GM23338 (cell line): ENCODE results near the gene ACVRL1.

Experiments used
- CREB1 ChIP-seq: fragments of 250-450 bp; sonication (Bioruptor Pico); IDR thresholded peaks from 2 replicates; pipeline ENCODE4 v1.5.0; 2020; ENCODE audit warnings: low read depth, mild to moderate bottlenecking, moderate library complexity
- CTCF ChIP-seq, 2 experiments: fragments of 200-600 bp in 1 of 2; sonication (generic) in 1 of 2; conservative IDR thresholded peaks; 2 replicates each; pipeline versions ENCODE4 v1.5.1 to v1.6.1; 2016 to 2017; ENCODE audit warnings: antibody characterized with exemption in 2 of 2, low read depth in 2 of 2, mild to moderate bottlenecking in 2 of 2, moderate library complexity in 1 of 2
- EZH2 ChIP-seq: fragments of 200-600 bp; sonication (generic); IDR thresholded peaks from one replicate; pipeline ENCODE4 v1.8.0; 2017; ENCODE audit warnings: antibody characterized with exemption, mild to moderate bottlenecking, low read depth; ENCODE audit not compliant: unreplicated experiment
- EZH2phosphoT487 ChIP-seq: fragments of 200-600 bp; sonication (generic); IDR thresholded peaks from one replicate; pipeline ENCODE4 v1.8.1; 2018; ENCODE audit warnings: antibody characterized with exemption; ENCODE audit not compliant: unreplicated experiment
- NANOG ChIP-seq: IDR thresholded peaks from 2 replicates; pipeline ENCODE4 v1.6.1; 2016; ENCODE audit warnings: antibody characterized with exemption, borderline replicate concordance
- POLR2AphosphoS5 ChIP-seq: IDR thresholded peaks from 2 replicates; pipeline ENCODE4 v1.6.1; 2016; ENCODE audit warnings: antibody characterized with exemption, low read depth
- REST ChIP-seq: IDR thresholded peaks from one replicate; pipeline ENCODE4 v1.6.1; 2018; ENCODE audit warnings: antibody characterized with exemption; ENCODE audit not compliant: unreplicated experiment
- STAT1 ChIP-seq: IDR thresholded peaks from one replicate; pipeline ENCODE4 v1.6.1; 2016; ENCODE audit warnings: antibody characterized with exemption; ENCODE audit not compliant: unreplicated experiment
- ZNF331 ChIP-seq: fragments of 250-450 bp; sonication (Bioruptor Pico); IDR thresholded peaks from 2 replicates; pipeline ENCODE4 v1.5.0; 2020; ENCODE audit warnings: low read depth, mild to moderate bottlenecking, moderate library complexity

GRCh38 chr12:51901881-51902280 lies 5.4 kb upstream of the ACVRL1 start:
- TF ChIP-seq POLR2AphosphoS5 (no peak), REST (no peak), EZH2 (no peak), CTCF (conservative IDR thresholded peaks at IDR 0.05; ENCODE audit: low read depth in 2 of 2) (no peak), EZH2phosphoT487 (no peak), CREB1 (CRISPR knock-in tag) (no peak), ZNF331 (CRISPR knock-in tag) (no peak), STAT1 (no peak), NANOG (no peak)
